Body of pancreas (tissue), 4 donors: ENCODE data around the gene WIPF3.

ENCODE experiments used
- POLR2A ChIP-seq, 3 donors: fragments of 450-650 bp; IDR thresholded peaks; one replicate each; pipeline ENCODE4 v1.6.1; 2016; ENCODE audit warnings: antibody characterized with exemption in 3 of 3, mild to moderate bottlenecking in 2 of 3
- TF ChIP-seq, protein P1 (sequence below), 7 experiments: fragments of 450-650 bp in 4 of 7; fragments of 200-600 bp in 3 of 7; sonication (generic) in 3 of 7; IDR thresholded peaks; one replicate each; pipeline ENCODE4 v1.5.1; 2016 to 2019; ENCODE audit warnings: antibody characterized with exemption in 7 of 7

DNA sequence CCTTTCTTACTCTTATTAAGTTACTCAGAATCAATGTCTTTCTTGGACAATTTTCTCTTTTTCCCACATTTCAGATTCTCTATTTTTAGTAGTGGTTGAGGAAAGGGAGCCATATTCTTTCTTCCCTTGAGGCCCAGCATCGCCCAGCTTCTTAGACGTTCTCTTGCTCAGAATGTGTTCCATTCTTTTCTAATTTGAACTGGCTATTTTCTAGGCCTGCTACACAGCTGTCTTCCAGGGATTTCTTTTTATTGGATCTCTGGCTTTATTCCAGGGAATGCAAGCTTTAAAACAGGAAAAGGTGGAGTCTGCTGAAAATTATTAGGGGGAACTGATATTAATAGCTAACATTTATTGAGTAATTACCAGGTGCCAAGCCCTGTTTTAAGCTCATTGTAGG lies 58.3 kb downstream of the WIPF3 start:
- TF ChIP-seq, protein P1, sequence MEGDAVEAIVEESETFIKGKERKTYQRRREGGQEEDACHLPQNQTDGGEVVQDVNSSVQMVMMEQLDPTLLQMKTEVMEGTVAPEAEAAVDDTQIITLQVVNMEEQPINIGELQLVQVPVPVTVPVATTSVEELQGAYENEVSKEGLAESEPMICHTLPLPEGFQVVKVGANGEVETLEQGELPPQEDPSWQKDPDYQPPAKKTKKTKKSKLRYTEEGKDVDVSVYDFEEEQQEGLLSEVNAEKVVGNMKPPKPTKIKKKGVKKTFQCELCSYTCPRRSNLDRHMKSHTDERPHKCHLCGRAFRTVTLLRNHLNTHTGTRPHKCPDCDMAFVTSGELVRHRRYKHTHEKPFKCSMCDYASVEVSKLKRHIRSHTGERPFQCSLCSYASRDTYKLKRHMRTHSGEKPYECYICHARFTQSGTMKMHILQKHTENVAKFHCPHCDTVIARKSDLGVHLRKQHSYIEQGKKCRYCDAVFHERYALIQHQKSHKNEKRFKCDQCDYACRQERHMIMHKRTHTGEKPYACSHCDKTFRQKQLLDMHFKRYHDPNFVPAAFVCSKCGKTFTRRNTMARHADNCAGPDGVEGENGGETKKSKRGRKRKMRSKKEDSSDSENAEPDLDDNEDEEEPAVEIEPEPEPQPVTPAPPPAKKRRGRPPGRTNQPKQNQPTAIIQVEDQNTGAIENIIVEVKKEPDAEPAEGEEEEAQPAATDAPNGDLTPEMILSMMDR (IDR thresholded peaks at IDR 0.05) = no peak
- no peak for TF ChIP-seq POLR2A (IDR thresholded peaks at IDR 0.05)
